ENCODE measurements around the gene ST3GAL6. TPM values are rescaled to one million over a fixed set of nuclear protein-coding genes. Genes with fewer than 3 reads are reported as not detected.

The ST3GAL6 gene
- 10 to 100 TPM; 12.2 to 20.8 (median 17.2) TPM for polyA plus RNA-seq (ENCODE audit: insufficient read depth in 1 of 5, insufficient read length in 5 of 5, low replicate concordance in 1 of 5)
- long read RNA-seq, donor 1, partial matches to known transcripts, result 0 of 1 reads
- long read RNA-seq, donor 1, other reads (novel, unspliced or antisense), result 0 of 1 reads
- long read RNA-seq, donor 2, partial matches to known transcripts, result 0 of 1 reads
- long read RNA-seq, donor 2, other reads (novel, unspliced or antisense), result 0 of 1 reads
- long read RNA-seq, donor 3, partial matches to known transcripts, result 27 of 27 reads
- long read RNA-seq, donor 3, other reads (novel, unspliced or antisense), result 0 of 27 reads
- long read RNA-seq, donor 4, partial matches to known transcripts, result 127 of 132 reads
- long read RNA-seq, donor 4, other reads (novel, unspliced or antisense), result 5 of 132 reads
- long read RNA-seq, donor 5, partial matches to known transcripts, result 0 of 2 reads
- long read RNA-seq, donor 5, other reads (novel, unspliced or antisense), result 0 of 2 reads
- long read RNA-seq, donor 6, result 0 reads
- long read RNA-seq, donor 7, result 0 reads
- long read RNA-seq, donor 8, partial matches to known transcripts, result 20 of 20 reads
- long read RNA-seq, donor 8, other reads (novel, unspliced or antisense), result 0 of 20 reads

- peak in 1 of 2 donors; percentile 40 for DNase-seq
Measured at GRCh38 chr3:98763076-98763475, at the start of gene ST3GAL6. Gene ST3GAL6 (plus strand): TSS chr3:98763340. CDS start chr3:98768441, 5,101 bp downstream.

- no peak for DNase-seq
Measured at GRCh38 chr3:98713984-98714383, 49.2 kb upstream of the ST3GAL6 start.

GRCh38 chr3:98717584-98717983 is 45.6 kb upstream of the ST3GAL6 start:
- no peak for DNase-seq

DNA sequence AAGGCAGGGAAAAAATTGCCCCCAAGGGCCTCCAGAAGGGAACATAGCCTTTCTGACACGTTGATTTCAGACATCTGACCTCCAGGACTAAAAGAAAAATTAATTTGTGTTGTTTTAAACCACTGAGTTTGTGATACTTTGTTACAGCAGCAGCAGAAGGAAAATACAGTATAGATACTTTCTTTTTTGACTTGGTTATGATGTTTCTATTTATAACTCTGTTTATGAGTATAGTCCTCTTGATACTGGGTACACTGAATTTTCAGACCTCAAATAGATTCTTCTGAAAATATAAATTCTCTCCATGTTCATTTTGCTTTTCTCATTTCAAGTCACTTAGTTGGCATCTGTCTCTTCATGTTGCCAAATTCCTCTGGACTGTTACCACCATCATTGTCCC is 44.4 kb upstream of the ST3GAL6 start:
- DNase-seq, result no peak

- no peak for DNase-seq
Measured at GRCh38 chr3:98721776-98722175, 41.4 kb upstream of the ST3GAL6 start.

DNA sequence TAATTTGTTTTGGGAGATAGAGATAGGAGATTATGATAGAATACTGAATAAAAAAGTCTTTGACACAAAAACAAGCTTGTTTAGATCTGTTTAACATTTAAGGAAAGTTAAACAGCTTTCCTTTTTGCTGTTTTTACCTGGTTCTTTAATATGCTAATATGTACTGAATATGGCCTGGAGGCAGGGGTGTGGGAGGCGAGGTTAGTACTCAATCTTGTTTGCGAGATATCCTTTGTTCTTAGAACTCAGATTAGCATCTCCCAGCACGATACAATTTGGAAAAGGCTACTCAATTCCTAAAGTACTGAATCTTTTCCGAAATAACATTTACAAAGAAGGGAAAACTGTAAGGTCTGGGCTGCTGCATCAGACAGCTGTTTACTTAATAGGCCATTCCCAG is 40.8 kb upstream of the ST3GAL6 start:
- no peak for DNase-seq

DNA sequence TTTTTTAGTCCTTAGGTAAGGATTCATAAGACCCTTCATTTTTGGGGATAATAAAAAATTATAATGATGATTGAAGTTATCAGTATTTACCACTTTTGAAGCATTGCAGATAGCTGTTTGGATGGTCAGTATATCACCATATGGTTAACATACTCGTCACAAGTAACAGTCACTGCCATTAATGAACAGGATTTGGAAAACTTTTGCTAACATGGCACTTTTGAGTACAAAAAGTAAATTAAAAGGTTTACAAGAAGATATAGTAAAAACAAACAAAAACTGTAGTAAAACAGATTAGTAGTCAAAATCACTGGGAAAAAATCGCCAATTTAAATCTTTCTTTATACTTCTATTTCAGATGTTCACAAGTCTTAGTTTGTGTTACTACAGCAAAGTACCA is 37.8 kb upstream of the ST3GAL6 start:
- DNase-seq, result no peak

- no peak for DNase-seq
Measured at GRCh38 chr3:98726084-98726483, 37.1 kb upstream of the ST3GAL6 start.

- no peak for DNase-seq
Measured at GRCh38 chr3:98727638-98728037, 35.5 kb upstream of the ST3GAL6 start.

GRCh38 chr3:98728672-98729071 is 34.5 kb upstream of the ST3GAL6 start:
- no peak for DNase-seq

GRCh38 chr3:98730338-98730737 is 32.8 kb upstream of the ST3GAL6 start:
- no peak for DNase-seq

DNA sequence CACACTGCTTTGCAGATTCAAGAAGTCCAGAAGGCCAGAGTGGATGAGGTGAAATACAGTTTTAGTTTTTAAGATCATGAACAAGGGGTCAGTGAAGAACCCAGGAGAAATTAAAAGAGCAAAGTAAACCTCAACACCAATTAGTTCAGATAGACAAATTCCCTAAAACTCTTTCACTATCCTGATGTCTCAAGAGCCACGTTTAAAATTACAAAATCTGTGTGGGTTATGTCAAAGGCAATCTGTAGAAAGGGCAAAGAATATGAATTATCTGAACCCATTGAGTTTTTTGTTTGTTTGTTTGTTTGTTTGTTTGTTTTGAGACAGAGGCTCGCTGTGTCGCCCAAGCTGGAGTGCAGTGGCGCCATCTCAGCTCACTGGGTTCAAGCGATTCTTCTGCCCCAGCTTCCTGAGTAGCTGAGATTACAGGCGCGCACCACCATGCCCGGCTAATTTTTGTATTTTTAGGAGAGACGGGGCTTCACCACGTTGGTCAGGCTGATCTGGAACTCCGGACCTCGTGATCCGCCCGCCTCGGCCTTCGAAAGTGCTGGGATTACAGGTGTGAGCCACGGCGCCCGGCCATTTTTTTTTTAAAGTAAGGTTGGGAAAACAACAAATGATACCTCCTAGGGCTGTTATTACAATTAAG is 32.1 kb upstream of the ST3GAL6 start:
- DNase-seq, result no peak

DNA sequence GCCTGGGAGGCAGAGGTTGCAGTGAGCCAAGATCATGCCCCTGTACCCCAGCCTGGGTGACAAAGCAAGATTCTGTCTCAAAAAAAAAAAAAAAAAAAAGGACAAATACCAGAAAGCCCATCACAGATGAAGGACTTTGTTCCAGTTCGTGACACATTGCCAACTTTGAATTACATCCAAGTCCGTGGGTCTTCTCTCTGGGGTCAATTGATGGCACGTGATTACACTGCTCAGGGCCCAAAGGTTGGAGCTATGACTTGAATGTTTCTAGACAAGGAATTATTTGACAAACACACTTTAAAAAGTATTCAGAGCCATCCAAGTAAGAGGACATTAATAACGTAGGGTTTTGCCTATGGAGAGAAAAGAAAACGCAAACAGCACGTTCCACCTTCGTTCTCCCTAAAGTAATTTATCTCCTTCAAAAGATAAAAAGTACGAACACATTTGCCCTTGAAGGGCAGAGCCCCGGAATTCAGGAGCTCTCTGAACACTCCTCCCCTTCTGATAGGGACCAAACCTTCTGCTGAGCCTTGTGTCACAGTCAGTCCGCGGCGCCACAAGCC is 31.3 kb upstream of the ST3GAL6 start:
- no peak for DNase-seq

DNA sequence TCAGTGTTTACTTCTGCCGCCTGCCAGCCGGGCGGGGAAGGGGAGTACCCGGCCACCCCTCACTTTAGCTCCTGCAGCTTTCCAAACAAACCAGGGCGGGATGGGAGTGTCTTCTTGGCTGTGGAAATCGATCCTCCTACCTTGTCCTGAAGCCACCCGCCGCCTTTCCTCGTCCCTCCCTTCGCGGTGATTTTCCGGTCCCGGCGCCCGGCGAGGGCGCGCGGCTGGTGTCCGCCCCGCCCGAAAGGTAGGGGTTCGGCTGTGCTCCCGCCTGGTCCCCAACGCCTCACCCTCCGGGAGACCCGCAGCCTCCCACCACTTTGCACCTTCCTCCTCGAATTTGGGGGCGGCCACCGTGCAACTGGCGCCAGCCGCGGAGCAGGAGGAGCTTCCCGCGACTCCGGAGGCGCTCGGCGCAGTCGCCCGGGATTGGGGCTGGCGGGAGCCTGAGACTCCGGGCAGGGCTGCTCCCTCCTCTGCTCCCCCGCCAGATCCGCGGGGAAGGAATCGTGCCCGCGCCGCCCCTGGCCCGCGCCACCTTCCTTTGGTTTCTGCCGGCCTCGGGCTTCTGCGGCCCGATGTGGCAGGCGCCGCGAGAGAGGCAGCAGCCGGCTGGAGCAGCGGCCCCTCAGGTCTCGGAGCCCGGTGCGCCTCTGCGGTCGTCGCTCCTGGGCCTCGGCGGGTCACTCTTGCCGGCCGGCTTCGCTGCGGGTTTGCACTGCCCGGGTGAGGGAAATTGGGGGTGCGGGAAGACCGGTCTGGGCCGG is 30.7 kb upstream of the ST3GAL6 start:
- peak; percentile 32 to 34 for DNase-seq

DNA sequence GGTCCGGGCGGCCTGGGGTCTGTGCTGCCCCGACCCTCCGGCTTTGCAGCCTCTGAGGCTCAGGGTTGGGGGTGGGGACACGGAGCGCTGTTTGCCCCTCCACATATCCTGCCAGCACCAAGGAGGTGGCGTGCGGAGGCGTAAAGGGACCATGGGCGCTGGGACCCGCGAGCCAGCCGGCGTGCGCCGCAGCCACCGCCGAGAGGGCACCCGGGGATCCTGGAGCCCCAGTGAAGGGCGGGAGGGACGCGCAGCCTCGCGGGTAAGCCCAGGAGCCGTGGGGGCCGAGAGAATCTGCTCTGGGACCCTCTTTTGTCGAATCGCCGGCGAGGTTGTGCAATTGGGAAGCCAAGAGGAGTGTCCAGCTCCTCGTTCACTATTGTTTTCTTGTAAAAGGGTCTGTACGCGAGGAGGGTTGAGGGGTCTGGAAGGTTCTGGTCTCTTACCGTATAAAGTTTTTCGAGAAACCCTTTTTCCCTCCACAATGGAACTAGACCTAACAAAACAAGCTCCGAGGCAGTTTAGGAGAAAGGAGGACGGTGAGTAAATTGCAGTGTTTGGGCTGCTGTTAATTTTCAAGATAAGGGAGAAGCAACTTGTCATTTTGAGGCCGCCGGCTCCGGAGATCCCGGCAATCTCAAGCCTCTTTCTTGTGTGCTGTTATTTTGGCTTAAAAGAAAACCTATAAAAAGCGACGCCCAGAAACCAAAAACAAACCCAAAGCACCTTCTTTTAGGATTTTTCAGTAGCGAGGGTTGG is 29.9 kb upstream of the ST3GAL6 start:
- DNase-seq, result peak; percentile 45 to 54

DNA sequence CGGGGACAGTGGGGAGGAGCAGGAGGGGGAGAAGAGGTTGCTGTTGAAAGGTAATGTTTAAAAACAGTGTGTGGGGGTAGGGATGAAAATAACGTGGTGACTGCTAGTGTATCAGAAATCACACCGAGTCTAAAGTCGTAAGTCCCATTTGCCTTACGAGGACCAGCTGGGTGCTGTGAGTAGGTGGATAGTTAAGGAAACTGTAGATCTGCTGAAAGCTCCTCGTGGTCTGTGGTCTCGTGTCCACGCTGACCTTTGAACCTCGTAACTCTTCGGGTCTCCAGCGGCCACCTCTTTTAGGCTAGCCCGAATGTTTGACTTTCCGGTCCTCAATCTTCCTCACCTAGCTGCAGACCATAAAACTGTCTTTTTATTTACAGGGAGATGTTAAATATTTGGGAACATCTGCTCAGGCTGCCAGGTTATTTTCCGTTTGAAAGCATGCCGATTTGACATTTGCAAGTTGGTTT is 29.3 kb upstream of the ST3GAL6 start:
- DNase-seq, result peak in 1 of 2 donors; percentile 21

DNA sequence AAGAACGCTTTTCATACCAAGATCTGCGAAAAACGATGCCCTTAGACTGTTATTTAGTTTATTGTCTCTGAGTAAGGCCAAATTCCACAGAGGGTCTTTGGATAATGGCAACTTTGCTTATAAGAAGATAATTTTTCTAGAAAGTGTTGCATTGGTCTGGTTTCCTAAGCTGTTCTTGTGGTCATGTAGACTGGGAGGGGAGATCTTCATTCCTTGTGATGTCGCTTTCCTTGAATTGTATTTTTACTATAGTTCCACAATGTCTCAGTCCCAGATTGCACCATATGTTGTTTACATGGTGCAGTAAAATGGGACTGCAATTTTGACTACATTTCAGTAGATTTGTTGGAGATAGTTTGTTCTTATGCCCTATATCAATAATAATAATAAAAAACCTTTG is 28.8 kb upstream of the ST3GAL6 start:
- no peak for DNase-seq

DNA sequence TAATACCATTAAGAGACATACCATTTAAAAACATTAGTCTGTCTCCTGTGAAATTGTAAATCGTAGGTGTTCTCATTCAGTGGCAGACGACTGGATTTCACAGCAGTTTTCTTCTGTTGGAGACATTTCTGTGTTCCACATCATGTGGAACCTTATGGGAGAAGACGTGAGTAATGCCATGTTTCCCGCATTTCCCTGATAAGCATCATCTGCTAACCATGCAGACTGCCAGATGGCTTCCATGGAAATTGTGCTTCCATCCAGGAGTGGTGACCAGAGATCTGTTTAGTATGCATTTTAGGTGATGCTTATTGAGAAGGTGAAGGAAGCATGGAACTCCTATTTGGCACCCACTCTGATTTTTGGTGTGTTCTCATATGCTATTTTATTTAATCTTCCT is 28.4 kb upstream of the ST3GAL6 start:
- DNase-seq, result no peak

DNA sequence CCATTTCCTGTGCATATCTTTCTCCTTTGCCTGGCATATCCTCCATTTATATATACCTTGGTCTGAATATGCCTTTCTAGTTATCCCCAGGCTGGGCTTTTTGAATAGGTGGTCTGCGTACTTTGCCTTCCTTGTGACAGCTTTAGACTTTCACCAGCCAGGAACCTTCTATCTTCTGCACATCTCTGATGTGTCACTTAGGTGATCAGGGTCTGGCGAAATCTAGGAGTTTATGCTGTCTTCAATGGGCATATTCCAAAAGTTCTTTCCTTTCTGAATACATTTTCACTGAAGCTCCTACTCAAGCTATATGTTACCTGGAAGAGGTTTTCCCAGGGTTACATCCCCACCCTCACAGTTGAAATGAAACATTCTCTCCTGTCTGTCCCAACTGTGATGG is 27.8 kb upstream of the ST3GAL6 start:
- no peak for DNase-seq

- no peak for DNase-seq
Measured at GRCh38 chr3:98735761-98736269, 27.3 kb upstream of the ST3GAL6 start.

DNA sequence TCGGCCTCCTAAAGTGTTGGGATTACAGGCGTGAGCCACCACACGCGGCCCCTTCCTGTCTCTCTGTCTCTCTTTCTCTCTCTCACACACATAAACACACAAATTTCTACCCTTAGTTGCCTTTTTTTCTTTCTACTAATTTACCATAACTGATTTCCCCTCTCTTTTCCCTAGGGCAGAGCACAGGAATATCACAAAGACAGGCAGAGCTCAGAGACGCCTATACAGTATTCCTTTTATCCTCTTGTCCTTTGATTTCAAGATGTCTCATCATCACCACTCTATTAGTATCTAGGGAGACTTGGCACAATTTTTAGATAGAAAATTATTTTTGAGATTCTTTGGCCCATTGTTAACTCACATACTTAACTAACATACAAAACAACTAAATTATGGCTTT is 25.8 kb upstream of the ST3GAL6 start:
- no peak for DNase-seq
